Upper lobe of right lung (tissue), 1 donor: ENCODE measurements around the gene BMX. TPM values are rescaled to one million over a fixed set of nuclear protein-coding genes. Genes with fewer than 3 reads are reported as not detected.

Experiments
- ATAC-seq: fragments of 200-7000 bp; cut with Tn5 transposase; one replicate; pipeline ENCODE4 v1.9.1; 2020; ENCODE audit warnings: mild to moderate bottlenecking, moderate library complexity
- DNase-seq: peaks from one replicate; pipeline ENCODE4 v3.0.0-alpha.2; 2020
- H3K27ac ChIP-seq: fragments of 200-600 bp; one replicate; pipeline ENCODE4 v1.8.0; 2022
- H3K27me3 ChIP-seq: fragments of 200-600 bp; one replicate; pipeline ENCODE4 v1.8.0; 2022; ENCODE audit warnings: mild to moderate bottlenecking
- H3K36me3 ChIP-seq: fragments of 200-600 bp; one replicate; pipeline ENCODE4 v1.8.0; 2022
- H3K4me1 ChIP-seq: fragments of 200-600 bp; one replicate; pipeline ENCODE4 v1.8.0; 2022
- H3K4me3 ChIP-seq: fragments of 200-600 bp; one replicate; pipeline ENCODE4 v1.8.0; 2022; ENCODE audit warnings: mild to moderate bottlenecking
- H3K9me3 ChIP-seq: fragments of 200-600 bp; one replicate; pipeline ENCODE4 v1.8.0; 2022
- intact Hi-C: fragments of 100-400 bp; cut with DNase I; formaldehyde crosslinking; loops from one replicate; pipeline ENCODE4 v1.11.0; 2022
- total RNA-seq: library from RNA; stranded (reverse); fragmentation: NEBNext Ultra II Directional; extraction: Animal tissue kit (Norgen Biotek cat#: 25700); gene quantifications from one replicate; pipeline ENCODE4 v1.2.1, GENCODE V29; 2021
- TF ChIP-seq, protein P1 (sequence below): fragments of 200-600 bp; IDR thresholded peaks from one replicate; pipeline ENCODE4 v1.8.0; 2022; ENCODE audit warnings: antibody characterized with exemption
- donor health status: DM: no; HTN: yes; CAD: no; lungs with severe emphysema.

Gene BMX
- total RNA-seq, 1 donor from 2014 or later = 3.6 TPM

- no peaks in the 10 kb centered on the region for H3K27me3 ChIP-seq
- H3K9me3 ChIP-seq = no peaks in the 10 kb centered on the region
- no peaks in the 10 kb centered on the region for H3K4me1 ChIP-seq
- H3K36me3 ChIP-seq = no peaks in the 10 kb centered on the region
- TF ChIP-seq, protein P1, sequence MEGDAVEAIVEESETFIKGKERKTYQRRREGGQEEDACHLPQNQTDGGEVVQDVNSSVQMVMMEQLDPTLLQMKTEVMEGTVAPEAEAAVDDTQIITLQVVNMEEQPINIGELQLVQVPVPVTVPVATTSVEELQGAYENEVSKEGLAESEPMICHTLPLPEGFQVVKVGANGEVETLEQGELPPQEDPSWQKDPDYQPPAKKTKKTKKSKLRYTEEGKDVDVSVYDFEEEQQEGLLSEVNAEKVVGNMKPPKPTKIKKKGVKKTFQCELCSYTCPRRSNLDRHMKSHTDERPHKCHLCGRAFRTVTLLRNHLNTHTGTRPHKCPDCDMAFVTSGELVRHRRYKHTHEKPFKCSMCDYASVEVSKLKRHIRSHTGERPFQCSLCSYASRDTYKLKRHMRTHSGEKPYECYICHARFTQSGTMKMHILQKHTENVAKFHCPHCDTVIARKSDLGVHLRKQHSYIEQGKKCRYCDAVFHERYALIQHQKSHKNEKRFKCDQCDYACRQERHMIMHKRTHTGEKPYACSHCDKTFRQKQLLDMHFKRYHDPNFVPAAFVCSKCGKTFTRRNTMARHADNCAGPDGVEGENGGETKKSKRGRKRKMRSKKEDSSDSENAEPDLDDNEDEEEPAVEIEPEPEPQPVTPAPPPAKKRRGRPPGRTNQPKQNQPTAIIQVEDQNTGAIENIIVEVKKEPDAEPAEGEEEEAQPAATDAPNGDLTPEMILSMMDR = peak; percentile 29
- intact Hi-C loops = no loop called here
- DNase-seq = no peak
- H3K27ac ChIP-seq = peak overlapping the region; percentile 17
- H3K4me3 ChIP-seq = no peak overlapping the region
- peak; percentile 77 for ATAC-seq
Observed at GRCh38 chrX:15468036-15468435, 32.6 kb upstream of the BMX start.

DNA sequence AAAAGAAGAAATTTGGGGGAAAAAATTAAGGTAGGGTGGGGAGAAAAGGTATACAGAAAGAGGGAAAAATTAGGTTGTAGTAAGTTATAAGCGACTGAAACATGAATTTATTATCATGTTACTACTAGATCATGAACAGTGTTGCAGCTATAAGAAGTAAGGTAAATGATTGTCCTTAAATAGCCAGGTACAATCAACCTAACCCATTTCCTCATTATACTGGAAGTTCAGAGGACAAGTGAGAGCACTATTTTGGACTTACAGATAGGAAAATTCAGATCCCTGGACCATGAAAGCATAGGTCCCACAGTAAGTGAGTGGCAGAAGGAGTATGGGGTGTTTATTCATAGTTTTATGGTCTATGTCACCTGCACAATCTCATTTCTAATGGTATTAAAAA is 31.0 kb upstream of the BMX start:
- Histone ChIP-seq H3K27me3 (no peaks in the 10 kb centered on the region), H3K4me3 (no peak overlapping the region), H3K4me1 (no peaks in the 10 kb centered on the region), H3K36me3 (no peaks in the 10 kb centered on the region), H3K9me3 (no peaks in the 10 kb centered on the region), H3K27ac (no peak overlapping the region)
- ATAC-seq (no peak), DNase-seq (no peak)
- TF ChIP-seq, protein P1 = no peak
- intact Hi-C loops = no loop called here

- Histone ChIP-seq H3K27me3 (no peaks in the 10 kb centered on the region), H3K4me1 (no peaks in the 10 kb centered on the region), H3K9me3 (no peaks in the 10 kb centered on the region), H3K4me3 (no peak overlapping the region), H3K36me3 (no peaks in the 10 kb centered on the region), H3K27ac (no peak overlapping the region)
- DNase-seq (no peak), ATAC-seq (peak; percentile 92)
- intact Hi-C loops = no loop called here
- TF ChIP-seq, protein P1 = peak; percentile 70
Observed at GRCh38 chrX:15471028-15471427, 29.6 kb upstream of the BMX start.

- no peak for ATAC-seq
- H3K4me3 ChIP-seq = no peak overlapping the region
- TF ChIP-seq, protein P1 = no peak
Observed at GRCh38 chrX:15472531-15472930, 28.1 kb upstream of the BMX start.

GRCh38 chrX:15474028-15474427 is 26.6 kb upstream of the BMX start:
- no peaks in the 10 kb centered on the region for H3K36me3 ChIP-seq
- H3K4me1 ChIP-seq = no peaks in the 10 kb centered on the region
- H3K27me3 ChIP-seq = no peaks in the 10 kb centered on the region
- intact Hi-C loops = no loop called here
- no peak for DNase-seq
- TF ChIP-seq, protein P1 = no peak
- no peak overlapping the region for H3K4me3 ChIP-seq
- H3K9me3 ChIP-seq = no peaks in the 10 kb centered on the region
- H3K27ac ChIP-seq = no peak overlapping the region
- no peak for ATAC-seq

More at GRCh38 chrX:15472531-15472930, 28.1 kb upstream of the BMX start:
- no peaks in the 10 kb centered on the region for H3K27me3 ChIP-seq
- H3K9me3 ChIP-seq = no peaks in the 10 kb centered on the region
- no peak overlapping the region for H3K27ac ChIP-seq
- intact Hi-C loops = no loop called here
- no peak for DNase-seq
- no peaks in the 10 kb centered on the region for H3K36me3 ChIP-seq
- H3K4me1 ChIP-seq = no peaks in the 10 kb centered on the region

DNA sequence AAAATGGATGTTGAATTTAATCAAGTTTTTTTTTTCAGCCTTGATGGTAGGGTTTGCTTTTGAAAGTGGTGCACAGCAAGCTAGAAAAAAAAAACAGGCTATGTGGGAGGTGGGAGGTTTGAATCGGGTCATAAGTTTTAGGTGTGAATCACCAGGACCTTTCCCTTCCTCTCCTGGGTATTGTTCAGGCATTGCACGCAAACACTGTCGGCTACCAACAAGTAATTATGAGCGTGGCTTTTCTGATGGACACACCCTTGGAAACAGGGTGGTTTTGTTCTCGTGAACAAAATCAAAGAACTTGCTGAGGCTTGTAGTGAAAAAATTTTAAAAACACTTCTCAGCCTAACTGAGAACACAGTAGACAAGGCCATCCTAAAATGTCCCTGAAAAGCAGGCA is 25.6 kb upstream of the BMX start:
- no peaks in the 10 kb centered on the region for H3K9me3 ChIP-seq
- no peak for ATAC-seq

More for the DNA sequence above, 25.6 kb upstream of the BMX start:
- Histone ChIP-seq H3K27ac (no peak overlapping the region), H3K4me3 (no peak overlapping the region), H3K4me1 (no peaks in the 10 kb centered on the region), H3K27me3 (no peaks in the 10 kb centered on the region), H3K36me3 (no peaks in the 10 kb centered on the region)
- TF ChIP-seq, protein P1 = no peak
- DNase-seq = no peak
- intact Hi-C loops = no loop called here
